AG10803 (cell line): ENCODE results near the gene DDX31.

Source experiments
- DNase-seq: peaks from one replicate; pipeline ENCODE4 v3.0.0; 2010; ENCODE audit warnings: low read depth
- H3K4me3 ChIP-seq: 2 replicates; pipeline ENCODE4 v1.5.1; 2011; ENCODE audit warnings: mild to moderate bottlenecking, low read length, control low read depth
- CTCF ChIP-seq: conservative IDR thresholded peaks from 2 replicates; pipeline ENCODE4 v1.5.1; 2011; ENCODE audit warnings: mild to moderate bottlenecking, low read length, control low read depth, inconsistent platforms

Gene DDX31

DNA sequence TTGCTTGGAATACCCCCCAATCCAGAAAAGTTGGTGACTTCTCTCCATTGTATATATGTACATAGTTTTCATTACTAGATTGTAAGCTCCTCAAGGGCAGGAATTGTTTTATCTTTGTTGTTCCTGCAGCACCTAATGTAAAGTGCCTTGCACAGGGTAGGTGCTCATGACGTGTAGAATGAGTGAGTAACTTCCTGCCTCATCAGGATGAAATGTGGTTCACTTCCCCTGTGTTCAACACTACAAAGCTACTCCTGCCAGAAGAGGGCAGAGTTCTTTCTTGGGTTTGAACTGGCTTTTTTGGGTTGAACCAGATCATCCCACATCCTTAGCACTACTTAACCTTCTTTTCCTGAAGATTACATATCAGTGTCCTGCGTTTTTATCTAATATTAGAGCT is 24.4 kb upstream of the DDX31 start:
- H3K4me3 ChIP-seq = no peak overlapping the region
- no peak for DNase-seq
- TF ChIP-seq CTCF = no peak

DNA sequence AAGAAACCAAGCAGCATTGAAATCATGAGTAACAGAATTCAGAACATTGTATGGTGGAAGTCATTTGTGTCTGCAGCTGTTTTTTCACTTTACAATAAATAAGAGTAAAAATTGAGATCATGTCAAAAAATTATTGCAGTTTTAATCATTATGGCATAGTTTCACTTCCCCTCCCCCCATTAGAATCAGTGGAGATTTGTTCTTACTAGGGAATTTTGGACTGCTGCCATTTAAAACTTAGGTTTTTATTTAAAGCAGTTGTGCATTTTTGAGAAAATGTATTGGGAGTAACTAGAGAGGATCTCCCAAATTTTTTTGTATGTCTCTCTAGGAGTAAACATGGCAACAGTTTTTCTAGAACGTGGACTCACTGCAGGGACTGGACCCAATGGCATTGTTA is 20.9 kb upstream of the DDX31 start:
- DNase-seq = no peak
- TF ChIP-seq CTCF = no peak
- no peak overlapping the region for H3K4me3 ChIP-seq

DNA sequence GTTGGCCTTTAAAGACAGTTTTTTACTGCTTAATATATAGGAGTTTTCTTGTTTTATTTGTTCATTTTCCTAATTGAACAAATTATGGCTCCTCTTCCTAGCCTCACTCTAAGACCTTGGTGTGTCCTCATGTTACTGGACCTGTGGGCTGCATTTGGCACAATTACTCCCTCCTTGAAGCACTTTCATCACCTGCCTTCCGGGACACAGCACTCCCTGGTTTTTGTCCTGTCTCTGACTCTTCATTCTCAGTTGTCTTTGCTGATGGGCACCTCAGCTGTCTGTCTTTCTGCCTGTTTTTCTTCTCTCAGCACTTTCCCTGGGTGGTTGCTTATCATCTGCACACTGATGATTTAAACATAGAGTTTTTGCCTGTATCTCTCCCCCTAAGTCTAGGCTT is 14.1 kb upstream of the DDX31 start:
- no peak overlapping the region for H3K4me3 ChIP-seq
- no peak for TF ChIP-seq CTCF
- DNase-seq = no peak

DNA sequence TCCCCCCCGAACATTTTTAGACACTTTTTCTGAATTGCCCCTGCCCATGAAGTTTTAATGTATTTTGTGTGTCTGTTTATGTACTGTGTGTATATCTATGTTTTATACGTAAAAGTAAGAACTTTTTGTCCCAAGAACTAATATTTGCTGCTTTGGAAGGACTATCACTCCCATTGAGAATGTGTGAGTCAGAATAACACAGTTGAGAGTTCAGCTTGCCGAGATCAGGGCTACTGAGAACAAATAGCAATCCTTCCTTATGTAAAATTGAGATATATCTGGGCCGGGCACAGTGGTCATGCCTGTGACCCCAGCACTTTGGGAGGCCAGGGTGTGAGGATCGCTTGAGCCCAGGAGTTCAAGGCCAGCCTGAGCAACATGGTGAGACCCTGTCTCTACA is 11.8 kb upstream of the DDX31 start:
- no peak overlapping the region for H3K4me3 ChIP-seq
- no peak for DNase-seq
- no peak for TF ChIP-seq CTCF

DNA sequence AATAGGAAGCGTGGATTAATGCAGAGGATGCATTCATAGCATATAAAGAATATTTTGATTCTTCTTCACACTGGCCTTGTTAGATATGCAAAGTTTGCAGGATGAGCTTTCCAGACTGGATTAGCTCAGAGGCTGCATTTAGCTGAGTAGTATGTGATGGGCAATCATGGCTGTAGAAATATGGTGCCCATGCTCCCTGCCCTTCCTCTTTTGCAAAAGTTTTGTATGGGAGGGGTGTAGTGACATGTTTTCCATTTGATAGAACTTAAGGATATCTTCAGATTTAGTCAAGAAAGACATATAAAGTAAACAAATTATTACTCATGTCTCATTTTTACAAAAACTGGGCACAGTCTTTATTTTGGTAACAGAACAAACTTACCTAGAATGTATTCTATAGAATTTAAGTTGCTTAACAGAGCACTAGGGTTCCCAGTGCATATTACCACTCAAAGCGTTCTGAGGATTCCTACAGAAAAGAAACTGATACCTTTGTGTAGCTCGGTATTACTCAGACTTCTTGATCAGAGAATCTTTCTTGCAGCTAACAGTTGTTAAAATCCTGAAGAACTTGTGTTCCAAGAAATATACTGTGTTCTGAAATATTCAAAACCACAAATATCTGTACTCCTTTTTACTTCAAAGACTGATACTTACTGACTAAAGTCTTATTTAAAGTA is 10.3 kb upstream of the DDX31 start:
- no peak for DNase-seq
- H3K4me3 ChIP-seq = no peak overlapping the region
- TF ChIP-seq CTCF = no peak

GRCh38 chr9:132677976-132678375 is 8.2 kb upstream of the DDX31 start:
- no peak for DNase-seq
- TF ChIP-seq CTCF = no peak
- no peak overlapping the region for H3K4me3 ChIP-seq

- no peak for TF ChIP-seq CTCF
- no peak for DNase-seq
- H3K4me3 ChIP-seq = no peak overlapping the region
Observed at GRCh38 chr9:132674485-132674884, 4.7 kb upstream of the DDX31 start.
